ENCODE measurements around the gene IQCE. TPM values are rescaled to one million over a fixed set of nuclear protein-coding genes. Genes with fewer than 3 reads are reported as not detected.

The IQCE gene
- total and polyA plus RNA-seq, 8 donors: 14.7 to 25.1 (median 19.1) TPM

DNA sequence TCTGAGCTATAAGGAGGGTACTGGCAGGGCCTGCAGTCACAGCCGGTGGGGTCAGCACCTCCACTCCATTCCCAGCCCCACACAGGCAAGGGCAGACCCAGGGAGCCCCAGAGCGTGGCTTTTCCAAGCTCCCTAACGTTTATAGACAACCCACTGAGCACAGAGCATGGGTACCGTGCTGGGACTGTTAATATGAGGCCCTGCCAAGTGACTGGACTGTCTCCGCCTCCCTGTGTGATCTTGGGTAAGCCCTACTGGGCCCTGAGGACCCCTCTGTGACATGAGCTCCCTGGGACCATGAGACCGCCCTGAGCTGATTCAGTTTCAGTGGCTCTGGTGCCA, 85.4 kb downstream of the IQCE start:
- ATAC-seq (no peak), DNase-seq (no peak)
- Histone ChIP-seq H3K36me3 (peaks cover 0 to 28% of the 10 kb centered on the region in 2 donors), H3K9me3 (no peaks in the 10 kb centered on the region), H3K27ac (peak overlapping the region in 1 of 2 donors; percentile 19), H3K4me3 (no peak overlapping the region), H3K27me3 (no peaks in the 10 kb centered on the region), H3K4me1 (peaks cover 41 to 82% of the 10 kb centered on the region in 2 donors)
- intact Hi-C loops (cut with DNase I): no loop called here
- TF ChIP-seq, protein P1, sequence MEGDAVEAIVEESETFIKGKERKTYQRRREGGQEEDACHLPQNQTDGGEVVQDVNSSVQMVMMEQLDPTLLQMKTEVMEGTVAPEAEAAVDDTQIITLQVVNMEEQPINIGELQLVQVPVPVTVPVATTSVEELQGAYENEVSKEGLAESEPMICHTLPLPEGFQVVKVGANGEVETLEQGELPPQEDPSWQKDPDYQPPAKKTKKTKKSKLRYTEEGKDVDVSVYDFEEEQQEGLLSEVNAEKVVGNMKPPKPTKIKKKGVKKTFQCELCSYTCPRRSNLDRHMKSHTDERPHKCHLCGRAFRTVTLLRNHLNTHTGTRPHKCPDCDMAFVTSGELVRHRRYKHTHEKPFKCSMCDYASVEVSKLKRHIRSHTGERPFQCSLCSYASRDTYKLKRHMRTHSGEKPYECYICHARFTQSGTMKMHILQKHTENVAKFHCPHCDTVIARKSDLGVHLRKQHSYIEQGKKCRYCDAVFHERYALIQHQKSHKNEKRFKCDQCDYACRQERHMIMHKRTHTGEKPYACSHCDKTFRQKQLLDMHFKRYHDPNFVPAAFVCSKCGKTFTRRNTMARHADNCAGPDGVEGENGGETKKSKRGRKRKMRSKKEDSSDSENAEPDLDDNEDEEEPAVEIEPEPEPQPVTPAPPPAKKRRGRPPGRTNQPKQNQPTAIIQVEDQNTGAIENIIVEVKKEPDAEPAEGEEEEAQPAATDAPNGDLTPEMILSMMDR (IDR thresholded peaks at IDR 0.05): no peak

DNA sequence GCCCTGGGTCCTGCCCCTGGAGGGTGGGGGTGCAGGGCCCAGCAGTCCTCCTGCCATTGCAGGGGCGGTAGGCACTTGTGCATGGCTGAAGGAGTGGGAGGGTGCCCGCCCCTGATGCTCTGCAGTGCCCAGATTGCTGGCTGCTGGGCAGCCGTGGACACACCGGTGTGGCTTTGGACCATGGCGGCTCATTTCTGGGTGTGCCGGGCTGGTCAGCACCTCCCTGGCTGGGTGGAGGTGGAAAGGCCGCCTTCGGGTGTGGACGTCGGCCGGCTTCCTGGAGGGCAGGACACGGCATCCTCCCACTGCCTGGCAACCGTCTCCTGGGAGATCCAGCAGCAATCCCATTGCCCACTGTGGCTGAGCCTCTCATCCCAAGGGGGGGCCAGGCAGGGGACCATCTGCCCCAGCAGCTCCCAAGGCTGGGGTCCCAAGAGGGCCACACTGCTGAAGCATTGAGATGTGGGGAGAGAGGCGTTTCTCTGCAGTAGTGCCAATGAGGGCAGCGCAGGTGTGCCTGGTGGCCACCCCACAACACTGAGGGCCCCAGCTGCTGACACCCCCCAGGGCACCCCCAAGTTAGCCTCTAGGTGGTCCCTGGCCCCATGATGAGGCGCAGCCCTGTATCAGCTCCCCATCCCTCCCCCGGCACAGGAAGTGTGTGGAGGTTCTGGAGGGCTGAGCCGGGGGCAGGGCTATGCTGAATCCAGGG, 85.9 kb downstream of the IQCE start:
- ATAC-seq (no peak), DNase-seq (peak in 1 of 4 donors; percentile 82)
- TF ChIP-seq, protein P1 (IDR thresholded peaks at IDR 0.05): no peak
- no peaks in the 10 kb centered on the region for H3K9me3 ChIP-seq
- intact Hi-C loops (cut with DNase I): no loop called here
- no peak overlapping the region for H3K4me3 ChIP-seq
- H3K27me3 ChIP-seq: no peaks in the 10 kb centered on the region
- H3K36me3 ChIP-seq: peaks cover 0 to 33% of the 10 kb centered on the region in 2 donors
- peaks cover 41 to 77% of the 10 kb centered on the region in 2 donors for H3K4me1 ChIP-seq
- H3K27ac ChIP-seq: peak overlapping the region in 1 of 2 donors; percentile 34

DNA sequence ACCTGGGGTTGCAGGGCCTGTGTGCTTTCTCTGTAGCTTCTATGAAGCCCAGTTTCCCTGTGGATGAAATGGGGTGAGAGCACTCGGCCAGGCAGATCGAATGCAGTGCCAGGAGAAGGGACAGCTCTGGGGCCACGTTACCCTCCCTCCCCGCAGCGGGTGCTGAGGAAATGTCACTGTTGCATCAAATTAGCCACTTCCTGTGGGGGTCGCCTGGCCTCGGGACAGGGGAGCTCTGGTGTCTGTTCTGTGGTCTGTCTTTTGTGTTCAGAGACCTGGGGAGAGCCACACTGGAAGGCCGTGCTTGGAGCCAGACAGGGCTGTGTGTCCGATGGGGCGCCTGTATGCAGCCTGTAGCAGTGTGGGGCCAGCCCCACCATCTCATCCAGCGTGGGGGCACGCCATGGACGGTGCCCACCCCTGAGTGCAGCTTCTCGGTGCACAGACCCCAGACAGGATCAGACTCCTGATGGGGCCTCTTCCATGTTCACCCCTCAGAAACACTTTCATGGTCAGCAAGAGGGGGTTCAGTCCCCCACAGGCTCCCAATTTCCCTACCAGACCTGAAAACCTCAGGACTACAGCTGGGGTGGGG, 86.6 kb downstream of the IQCE start:
- intact Hi-C loops (cut with DNase I): no loop called here
- ATAC-seq (no peak), DNase-seq (peak in 1 of 4 donors; percentile 72)
- Histone ChIP-seq H3K36me3 (peaks cover 0 to 39% of the 10 kb centered on the region in 2 donors), H3K27ac (peak overlapping the region in 1 of 2 donors; percentile 34), H3K4me3 (no peak overlapping the region), H3K27me3 (no peaks in the 10 kb centered on the region), H3K4me1 (peaks cover 35 to 70% of the 10 kb centered on the region in 2 donors), H3K9me3 (no peaks in the 10 kb centered on the region)
- TF ChIP-seq, protein P1 (IDR thresholded peaks at IDR 0.05): no peak

DNA sequence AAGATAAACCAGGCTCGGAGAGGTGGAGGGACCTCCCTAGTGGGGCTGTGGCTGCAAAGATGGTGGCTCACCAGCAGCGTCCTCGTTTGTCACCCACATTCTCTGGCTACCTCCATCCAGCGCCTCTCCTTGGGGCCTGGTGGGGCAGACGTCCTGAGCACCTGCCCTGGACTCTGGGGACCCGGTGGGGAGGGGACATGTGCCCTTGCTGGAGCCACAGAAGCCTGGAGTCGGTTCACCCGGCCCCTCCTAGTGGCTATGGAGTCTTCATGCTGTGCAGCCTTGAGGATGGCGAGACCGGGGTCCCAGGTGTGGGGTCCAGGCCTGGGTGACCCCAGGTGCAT, 87.5 kb downstream of the IQCE start:
- DNase-seq (no peak), ATAC-seq (no peak)
- no peak overlapping the region for H3K4me3 ChIP-seq

More for the DNA sequence above, 87.5 kb downstream of the IQCE start:
- peaks cover 0 to 49% of the 10 kb centered on the region in 2 donors for H3K36me3 ChIP-seq
- H3K27ac ChIP-seq: no peak overlapping the region
- H3K4me1 ChIP-seq: peaks cover 26 to 61% of the 10 kb centered on the region in 2 donors
- H3K9me3 ChIP-seq: no peaks in the 10 kb centered on the region
- H3K27me3 ChIP-seq: no peaks in the 10 kb centered on the region
- TF ChIP-seq, protein P1 (IDR thresholded peaks at IDR 0.05): no peak
- intact Hi-C loops (cut with DNase I): no loop called here

All from left lung (tissue), 10 donors.